PFSK-1 (cell line): ENCODE data around the gene DCTN2.

Source experiments
- FOXP2 ChIP-seq: optimal IDR thresholded peaks from 2 replicates; pipeline ENCODE3; 2011; ENCODE audit warnings: borderline replicate concordance, control low read depth, inconsistent platforms; ENCODE audit not compliant: insufficient read depth; ENCODE audit errors: extremely low read length, extremely low read depth
- POLR2AphosphoS5 ChIP-seq: IDR thresholded peaks from 2 replicates; pipeline ENCODE4 v1.6.1; 2012; ENCODE audit warnings: low read depth, mild to moderate bottlenecking, control low read depth, low read length, moderate library complexity
- SIN3A ChIP-seq: IDR thresholded peaks from 2 replicates; pipeline ENCODE4 v1.6.1; 2012; ENCODE audit warnings: mild to moderate bottlenecking, low read length, moderate library complexity, borderline replicate concordance; ENCODE audit not compliant: insufficient read depth
- TAF1 ChIP-seq: IDR thresholded peaks from 2 replicates; pipeline ENCODE4 v1.6.1; 2012; ENCODE audit warnings: low read length, control low read depth, borderline replicate concordance; ENCODE audit not compliant: insufficient read depth
- TF ChIP-seq, protein P1 (sequence below), 2 experiments: IDR thresholded peaks; 2 replicates each; pipeline versions ENCODE4 v1.6.1 to v1.8.0; 2011 to 2012; ENCODE audit warnings: low read depth in 2 of 2, low read length in 2 of 2, control low read depth in 1 of 2, inconsistent platforms in 1 of 2, mild to moderate bottlenecking in 1 of 2, moderate library complexity in 1 of 2; ENCODE audit not compliant: insufficient read depth in 1 of 2

GRCh38 chr12:57579011-57579410 is 32.0 kb upstream of the DCTN2 start:
- TF ChIP-seq POLR2AphosphoS5 = no peak
- TF ChIP-seq, protein P1, sequence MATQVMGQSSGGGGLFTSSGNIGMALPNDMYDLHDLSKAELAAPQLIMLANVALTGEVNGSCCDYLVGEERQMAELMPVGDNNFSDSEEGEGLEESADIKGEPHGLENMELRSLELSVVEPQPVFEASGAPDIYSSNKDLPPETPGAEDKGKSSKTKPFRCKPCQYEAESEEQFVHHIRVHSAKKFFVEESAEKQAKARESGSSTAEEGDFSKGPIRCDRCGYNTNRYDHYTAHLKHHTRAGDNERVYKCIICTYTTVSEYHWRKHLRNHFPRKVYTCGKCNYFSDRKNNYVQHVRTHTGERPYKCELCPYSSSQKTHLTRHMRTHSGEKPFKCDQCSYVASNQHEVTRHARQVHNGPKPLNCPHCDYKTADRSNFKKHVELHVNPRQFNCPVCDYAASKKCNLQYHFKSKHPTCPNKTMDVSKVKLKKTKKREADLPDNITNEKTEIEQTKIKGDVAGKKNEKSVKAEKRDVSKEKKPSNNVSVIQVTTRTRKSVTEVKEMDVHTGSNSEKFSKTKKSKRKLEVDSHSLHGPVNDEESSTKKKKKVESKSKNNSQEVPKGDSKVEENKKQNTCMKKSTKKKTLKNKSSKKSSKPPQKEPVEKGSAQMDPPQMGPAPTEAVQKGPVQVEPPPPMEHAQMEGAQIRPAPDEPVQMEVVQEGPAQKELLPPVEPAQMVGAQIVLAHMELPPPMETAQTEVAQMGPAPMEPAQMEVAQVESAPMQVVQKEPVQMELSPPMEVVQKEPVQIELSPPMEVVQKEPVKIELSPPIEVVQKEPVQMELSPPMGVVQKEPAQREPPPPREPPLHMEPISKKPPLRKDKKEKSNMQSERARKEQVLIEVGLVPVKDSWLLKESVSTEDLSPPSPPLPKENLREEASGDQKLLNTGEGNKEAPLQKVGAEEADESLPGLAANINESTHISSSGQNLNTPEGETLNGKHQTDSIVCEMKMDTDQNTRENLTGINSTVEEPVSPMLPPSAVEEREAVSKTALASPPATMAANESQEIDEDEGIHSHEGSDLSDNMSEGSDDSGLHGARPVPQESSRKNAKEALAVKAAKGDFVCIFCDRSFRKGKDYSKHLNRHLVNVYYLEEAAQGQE (IDR thresholded peaks at IDR 0.05; ENCODE audit: insufficient read depth in 1 of 2, low read depth in 2 of 2, low read length in 2 of 2) = no peak
- TF ChIP-seq SIN3A = no peak
- no peak for TF ChIP-seq FOXP2
- no peak for TF ChIP-seq TAF1
